PC-3 (cell line): ENCODE measurements around the gene ZBTB40.

Experiments used
- EZH2 ChIP-seq: fragments of 300-600 bp; sonication (generic); IDR thresholded peaks from one replicate; pipeline ENCODE4 v1.6.1; 2017; ENCODE audit warnings: antibody characterized with exemption, mild to moderate bottlenecking, low read length; ENCODE audit not compliant: unreplicated experiment
- EZH2phosphoT487 ChIP-seq: fragments of 300-600 bp; sonication (generic); IDR thresholded peaks from 2 replicates; pipeline ENCODE4 v1.6.1; 2018; ENCODE audit warnings: mild to moderate bottlenecking, antibody characterized with exemption, low read length, borderline replicate concordance
- TF ChIP-seq, protein P1 (sequence below): fragments of 300-600 bp; sonication (generic); conservative IDR thresholded peaks from 2 replicates; pipeline ENCODE4 v1.5.1; 2017; ENCODE audit warnings: antibody characterized with exemption, low read depth, mild to moderate bottlenecking, low read length

DNA sequence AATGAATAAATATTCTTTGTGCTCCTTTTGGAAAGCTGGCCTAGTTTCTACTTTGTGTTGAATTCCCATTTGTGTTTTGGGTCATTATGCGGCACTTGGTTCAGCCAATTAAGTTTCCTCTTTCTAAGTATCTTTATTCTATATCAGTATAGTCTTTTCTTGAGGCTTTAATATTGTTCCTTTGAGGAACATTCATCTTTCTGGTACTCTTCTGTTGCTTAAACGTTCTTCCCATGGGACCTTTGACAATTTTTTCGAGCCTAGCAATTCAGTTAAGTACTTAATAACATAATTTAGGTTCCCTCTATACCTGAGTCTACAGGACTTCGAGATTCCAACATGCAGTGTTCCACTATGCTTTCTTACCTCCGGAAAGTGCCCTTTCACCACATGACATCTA is 24.9 kb downstream of the ZBTB40 start:
- TF ChIP-seq, protein P1, sequence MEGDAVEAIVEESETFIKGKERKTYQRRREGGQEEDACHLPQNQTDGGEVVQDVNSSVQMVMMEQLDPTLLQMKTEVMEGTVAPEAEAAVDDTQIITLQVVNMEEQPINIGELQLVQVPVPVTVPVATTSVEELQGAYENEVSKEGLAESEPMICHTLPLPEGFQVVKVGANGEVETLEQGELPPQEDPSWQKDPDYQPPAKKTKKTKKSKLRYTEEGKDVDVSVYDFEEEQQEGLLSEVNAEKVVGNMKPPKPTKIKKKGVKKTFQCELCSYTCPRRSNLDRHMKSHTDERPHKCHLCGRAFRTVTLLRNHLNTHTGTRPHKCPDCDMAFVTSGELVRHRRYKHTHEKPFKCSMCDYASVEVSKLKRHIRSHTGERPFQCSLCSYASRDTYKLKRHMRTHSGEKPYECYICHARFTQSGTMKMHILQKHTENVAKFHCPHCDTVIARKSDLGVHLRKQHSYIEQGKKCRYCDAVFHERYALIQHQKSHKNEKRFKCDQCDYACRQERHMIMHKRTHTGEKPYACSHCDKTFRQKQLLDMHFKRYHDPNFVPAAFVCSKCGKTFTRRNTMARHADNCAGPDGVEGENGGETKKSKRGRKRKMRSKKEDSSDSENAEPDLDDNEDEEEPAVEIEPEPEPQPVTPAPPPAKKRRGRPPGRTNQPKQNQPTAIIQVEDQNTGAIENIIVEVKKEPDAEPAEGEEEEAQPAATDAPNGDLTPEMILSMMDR: no peak
- no peak for TF ChIP-seq EZH2
- TF ChIP-seq EZH2phosphoT487: no peak
